KG1 (cell line): ENCODE measurements around the gene POLD3.

ENCODE experiments used
- DNase-seq: peaks from one replicate; lab custom pipeline; 2025; lab: John Stamatoyannopoulos, UW

Gene POLD3

GRCh38 chr11:74673693-74674360 is 81.4 kb downstream of the POLD3 start:
- DNase-seq: no peak

- DNase-seq: no peak
Observed at GRCh38 chr11:74675761-74676160, 83.4 kb downstream of the POLD3 start.

- no peak for DNase-seq
Observed at GRCh38 chr11:74676596-74676995, 84.2 kb downstream of the POLD3 start.

GRCh38 chr11:74677131-74677530 is 84.7 kb downstream of the POLD3 start:
- DNase-seq: no peak

- no peak for DNase-seq
Observed at GRCh38 chr11:74678041-74678440, 85.7 kb downstream of the POLD3 start.

- DNase-seq: no peak
Observed at GRCh38 chr11:74678591-74679512, 86.5 kb downstream of the POLD3 start.

GRCh38 chr11:74679513-74679865 is 87.1 kb downstream of the POLD3 start:
- DNase-seq: no peak

GRCh38 chr11:74680035-74680671 is 87.8 kb downstream of the POLD3 start:
- no peak for DNase-seq

- no peak for DNase-seq
Observed at GRCh38 chr11:74680703-74681531, 88.5 kb downstream of the POLD3 start.

GRCh38 chr11:74681686-74682651 is 89.6 kb downstream of the POLD3 start:
- no peak for DNase-seq

GRCh38 chr11:74682731-74683278 is 90.4 kb downstream of the POLD3 start:
- DNase-seq: no peak

- DNase-seq: no peak
Observed at GRCh38 chr11:74683279-74683871, 91.0 kb downstream of the POLD3 start.

- DNase-seq: no peak
Observed at GRCh38 chr11:74683941-74684481, 91.6 kb downstream of the POLD3 start.

GRCh38 chr11:74684661-74685060 is 92.3 kb downstream of the POLD3 start:
- DNase-seq: no peak

GRCh38 chr11:74685338-74685737 is 93.0 kb downstream of the POLD3 start:
- DNase-seq: no peak

GRCh38 chr11:74685905-74686304 is 93.5 kb downstream of the POLD3 start:
- DNase-seq: no peak

GRCh38 chr11:74686792-74687191 is 94.4 kb downstream of the POLD3 start:
- no peak for DNase-seq

- no peak for DNase-seq
Observed at GRCh38 chr11:74687237-74688023, 95.0 kb downstream of the POLD3 start.

GRCh38 chr11:74689666-74690065 is 97.3 kb downstream of the POLD3 start:
- DNase-seq: no peak
